Kidney (tissue), 14 donors: ENCODE measurements around the gene CEP85L. TPM values are rescaled to one million over a fixed set of nuclear protein-coding genes. Genes with fewer than 3 reads are reported as not detected.

ENCODE experiments used
- DNase-seq, 5 donors: peaks; one replicate each; pipeline ENCODE4 v3.0.0-alpha.2; 2013 to 2020
- FAIRE-seq: peaks from 2 replicates; lab custom pipeline; 2012; peaks lifted over from hg19 to GRCh38; lab: Jason Lieb, UNC
- H3K27ac ChIP-seq, 2 donors: one replicate each; pipeline ENCODE4 v1.7.0; 2013; ENCODE audit warnings: low read depth in 2 of 2, low read length in 2 of 2, inconsistent platforms in 1 of 2
- H3K27me3 ChIP-seq: one replicate; pipeline ENCODE4 v1.7.1; 2013; ENCODE audit warnings: low read length, inconsistent platforms; ENCODE audit not compliant: control insufficient read depth, insufficient read depth
- H3K36me3 ChIP-seq, 3 donors: one replicate each; pipeline versions ENCODE4 v1.7.0 to v1.7.1; 2013; ENCODE audit warnings: low read length in 3 of 3, control low read depth in 1 of 3, inconsistent platforms in 1 of 3; ENCODE audit not compliant: insufficient read depth in 3 of 3, control insufficient read depth in 2 of 3
- H3K4me1 ChIP-seq, 3 donors: one replicate each; pipeline versions ENCODE4 v1.7.0 to v1.7.1; 2013; ENCODE audit warnings: low read length in 3 of 3, inconsistent platforms in 1 of 3, low read depth in 1 of 3; ENCODE audit not compliant: control insufficient read depth in 2 of 3, insufficient read depth in 2 of 3
- H3K4me3 ChIP-seq, 3 donors: one replicate each; pipeline versions ENCODE4 v1.7.0 to v1.8.1; 2013; ENCODE audit warnings: low read length in 3 of 3, control low read depth in 1 of 3, inconsistent platforms in 1 of 3
- H3K9ac ChIP-seq, 3 donors: one replicate each; pipeline versions ENCODE4 v1.7.0 to v1.7.1; 2013; ENCODE audit warnings: low read length in 3 of 3, control low read depth in 1 of 3, inconsistent platforms in 1 of 3
- H3K9me3 ChIP-seq, 3 donors: one replicate each; pipeline versions ENCODE4 v1.7.0 to v1.7.1; 2013; ENCODE audit warnings: low read length in 3 of 3, control low read depth in 1 of 3, inconsistent platforms in 1 of 3; ENCODE audit not compliant: control insufficient read depth in 2 of 3, insufficient read depth in 1 of 3
- CTCF ChIP-seq: IDR thresholded peaks from 3 replicates; pipeline ENCODE4 v1.5.1; 2012; ENCODE audit warnings: mild to moderate bottlenecking, moderate library complexity, borderline replicate concordance; ENCODE audit not compliant: insufficient read depth; ENCODE audit errors: extremely low read depth
- intact Hi-C: fragments of 100-400 bp; cut with DNase I; formaldehyde crosslinking; loops from one replicate; pipeline ENCODE4 v1.11.1; 2022
- polyA plus RNA-seq: library from polyadenylated mRNA; stranded (reverse); fragments of 350-450 nt; fragmentation: Illumina TruSeq; extraction: RNeasy Lipid Tissue Mini Kit (QIAGEN cat#74804); gene quantifications from one replicate; pipeline ENCODE4 v1.2.3, GENCODE V29; 2014; ENCODE audit warnings: low read depth, low replicate concordance; ENCODE audit not compliant: insufficient read depth
- total RNA-seq: library from RNA; stranded (reverse); fragmentation: NEBNext Ultra II Directional; extraction: Animal tissue kit (Norgen Biotek cat#: 25700); gene quantifications from one replicate; pipeline ENCODE4 v1.2.1, GENCODE V29; 2021
- donor health status: control.
- donor health status: control.
- donor health status: control.
- donor health status: control.
- donor health status: control.
- donor health status: DM: yes; HTN: yes; CAD: no.
- donor health status: Normal renal cell carcinoma (clear cell type).

CEP85L gene
- total and polyA plus RNA-seq, 2 donors from 2014 or later, result 0.84 to 12.9 TPM

GRCh38 chr6:118591897-118592296 is 59.5 kb downstream of the CEP85L start:
- no peaks in the 10 kb centered on the region for H3K27me3 ChIP-seq
- no peaks in the 10 kb centered on the region for H3K9me3 ChIP-seq
- FAIRE-seq (no peak), DNase-seq (peak in 1 of 5 donors; percentile 23)
- intact Hi-C loops, result no loop called here
- H3K27ac ChIP-seq, result no peak overlapping the region
- TF ChIP-seq CTCF, result no peak
- H3K36me3 ChIP-seq, result no peaks in the 10 kb centered on the region
- peaks cover 0 to 12% (median 0%) of the 10 kb centered on the region in 3 donors for H3K4me1 ChIP-seq
- H3K9ac ChIP-seq, result no peak overlapping the region
- no peak overlapping the region for H3K4me3 ChIP-seq

DNA sequence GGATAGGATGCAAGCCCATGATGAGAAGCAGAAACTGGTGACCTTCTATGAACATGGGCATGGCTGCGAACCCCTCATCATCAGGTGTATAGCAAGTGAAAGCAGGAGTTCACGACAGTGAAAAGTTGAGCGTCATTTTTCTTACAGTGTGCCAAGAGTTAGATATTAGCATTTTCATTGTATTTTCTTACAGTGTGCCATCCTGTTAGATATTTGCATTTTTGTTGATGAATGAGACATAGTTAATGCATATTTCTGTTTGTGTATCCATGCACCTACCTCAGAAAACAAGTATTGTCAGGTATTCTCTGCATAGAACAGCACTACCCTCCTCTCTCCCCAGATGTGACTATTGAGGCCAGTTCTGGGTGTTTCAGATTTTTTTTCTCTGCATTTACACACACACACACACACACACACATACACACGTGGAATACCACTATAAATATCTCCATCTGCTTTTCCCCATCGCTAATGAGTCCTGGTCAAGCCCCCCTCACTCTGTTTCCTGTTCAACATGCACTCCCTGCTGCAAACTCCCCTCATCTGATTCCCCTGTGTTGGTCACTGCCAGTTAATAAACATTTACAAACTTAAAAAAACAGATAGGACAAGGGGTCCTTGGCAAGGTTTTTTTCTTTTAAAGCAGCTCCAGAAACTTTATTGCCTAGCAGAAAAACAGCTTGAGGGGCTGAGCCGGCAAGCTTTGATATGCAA is 61.6 kb downstream of the CEP85L start:
- Histone ChIP-seq H3K9ac (no peak overlapping the region), H3K36me3 (no peaks in the 10 kb centered on the region), H3K4me1 (peaks cover 0 to 14% (median 4%) of the 10 kb centered on the region in 3 donors), H3K27ac (no peak overlapping the region), H3K27me3 (no peaks in the 10 kb centered on the region), H3K4me3 (no peak overlapping the region), H3K9me3 (no peaks in the 10 kb centered on the region)
- DNase-seq, result peak in 2 of 5 donors; percentile 20 to 29
- intact Hi-C loops, result no loop called here
- FAIRE-seq, result no peak
- TF ChIP-seq CTCF, result no peak

DNA sequence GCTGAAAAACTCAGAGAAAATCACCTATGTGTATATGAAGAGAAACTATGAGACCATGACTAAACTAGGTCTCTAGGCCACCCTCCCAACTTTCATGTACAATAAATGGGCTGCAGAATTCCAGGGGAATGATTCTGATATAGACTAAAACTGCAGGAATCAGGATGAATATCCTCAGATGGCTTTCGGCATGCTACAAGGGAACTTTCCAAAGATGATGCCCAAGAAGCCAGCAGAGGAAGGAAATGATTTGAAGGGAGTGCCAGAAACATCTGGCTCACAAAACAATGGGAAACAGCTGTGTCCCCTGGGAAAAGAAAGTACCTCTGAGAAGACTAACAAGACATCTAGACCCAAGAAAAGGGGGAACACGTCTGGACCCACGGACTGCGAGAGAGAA is 62.2 kb downstream of the CEP85L start:
- FAIRE-seq, result no peak
- no peak for DNase-seq
- H3K27me3 ChIP-seq, result no peaks in the 10 kb centered on the region
- intact Hi-C loops, result no loop called here
- no peak overlapping the region for H3K4me3 ChIP-seq
- no peak overlapping the region for H3K9ac ChIP-seq
- H3K4me1 ChIP-seq, result peaks cover 0 to 13% (median 4%) of the 10 kb centered on the region in 3 donors
- no peaks in the 10 kb centered on the region for H3K9me3 ChIP-seq
- no peak overlapping the region for H3K27ac ChIP-seq
- TF ChIP-seq CTCF, result no peak
- no peaks in the 10 kb centered on the region for H3K36me3 ChIP-seq
